Pancreas (tissue), 10 donors: ENCODE data around the gene SH3RF3. TPM values are rescaled to one million over a fixed set of nuclear protein-coding genes. Genes with fewer than 3 reads are reported as not detected.

Experiments used
- ATAC-seq, 4 donors: fragments of 200-7000 bp; cut with Tn5 transposase; one replicate each; pipeline versions ENCODE4 v1.8.0 to v1.9.1; 2020; ENCODE audit warnings: mild to moderate bottlenecking in 4 of 4, moderate library complexity in 4 of 4
- DNase-seq, 6 donors: peaks; one replicate each; pipeline ENCODE4 v3.0.0-alpha.2; 2020
- FAIRE-seq: peaks from 2 replicates; lab custom pipeline; 2012; peaks lifted over from hg19 to GRCh38; lab: Jason Lieb, UNC
- H3K27ac ChIP-seq, 4 donors: fragments of 200-600 bp; sonication (generic); 1 replicate in 3 of 4; 2 replicates in 1 of 4; pipeline versions ENCODE4 v1.5.0 to v1.8.0; 2020
- H3K27me3 ChIP-seq, 4 donors: fragments of 200-600 bp; one replicate each; pipeline ENCODE4 v1.8.0; 2021
- H3K36me3 ChIP-seq, 3 donors: fragments of 200-600 bp; sonication (generic) in 1 of 3; one replicate each; pipeline versions ENCODE4 v1.5.0 to v1.8.0; 2020 to 2021
- H3K4me1 ChIP-seq, 3 donors: fragments of 200-600 bp; one replicate each; pipeline ENCODE4 v1.8.0; 2021
- H3K4me3 ChIP-seq, 4 donors: fragments of 200-600 bp; sonication (generic) in 2 of 4; one replicate each; pipeline versions ENCODE4 v1.5.0 to v1.8.0; 2020 to 2021
- H3K9me3 ChIP-seq, 4 donors: fragments of 200-600 bp; one replicate each; pipeline ENCODE4 v1.8.0; 2021
- CTCF ChIP-seq, 4 donors: fragments of 200-600 bp; sonication (generic) in 3 of 4; IDR thresholded peaks; one replicate each; pipeline versions ENCODE4 v1.5.0 to v1.8.0; 2021; ENCODE audit warnings: antibody characterized with exemption in 4 of 4
- WGBS, 2 donors: extraction: QIAGEN DNeasy Blood & Tissue Kit; methylation state at CpG; one replicate each; pipeline ENCODE4 v1.1.7; 2013; 5-methylcytosine and 5-hydroxymethylcytosine counted together
- intact Hi-C, 3 donors: fragments of 100-400 bp; cut with DNase I; formaldehyde crosslinking; loops; one replicate each; pipeline versions ENCODE4 v1.11.1 to v1.14.2; 2022
- polyA plus RNA-seq, 2 donors: library from polyadenylated mRNA; stranded (reverse); fragments of 200-250 nt; gene quantifications; one replicate each; pipeline ENCODE4 v1.2.3, GENCODE V29; 2013
- total RNA-seq, 6 donors: library from RNA; stranded (reverse); fragmentation: NEBNext Ultra II Directional in 4 of 6; extraction: Animal tissue kit (Norgen Biotek cat#: 25700) in 4 of 6; gene quantifications; one replicate each; pipeline versions ENCODE4 v1.2.1 to v1.2.4, GENCODE V29; 2021 to 2023
- donor health status: healthy with polysubstance abuse.
- donor health status: DM: no; HTN: no; CAD: no; lungs with moderate emphysema.
- donor health status: DM: no; HTN: no; CAD: no.
- donor health status: control.
- donor health status: control.
- donor health status: Bipolar disorder and iron deficiency.
- donor health status: DM: yes; HTN: yes; CAD: no.
- donor health status: DM: no; HTN: no; CAD: no.
- donor health status: DM: no; HTN: no; CAD: no.
- donor health status: DM: yes; HTN: yes; CAD: no.

Gene SH3RF3
- total and polyA plus RNA-seq, 8 donors, result 1.1 to 3.5 (median 1.8) TPM

- no peak overlapping the region for H3K27ac ChIP-seq
These were observed 307.0 kb downstream of the SH3RF3 start for GRCh38 chr2:109435901-109436598.

DNA sequence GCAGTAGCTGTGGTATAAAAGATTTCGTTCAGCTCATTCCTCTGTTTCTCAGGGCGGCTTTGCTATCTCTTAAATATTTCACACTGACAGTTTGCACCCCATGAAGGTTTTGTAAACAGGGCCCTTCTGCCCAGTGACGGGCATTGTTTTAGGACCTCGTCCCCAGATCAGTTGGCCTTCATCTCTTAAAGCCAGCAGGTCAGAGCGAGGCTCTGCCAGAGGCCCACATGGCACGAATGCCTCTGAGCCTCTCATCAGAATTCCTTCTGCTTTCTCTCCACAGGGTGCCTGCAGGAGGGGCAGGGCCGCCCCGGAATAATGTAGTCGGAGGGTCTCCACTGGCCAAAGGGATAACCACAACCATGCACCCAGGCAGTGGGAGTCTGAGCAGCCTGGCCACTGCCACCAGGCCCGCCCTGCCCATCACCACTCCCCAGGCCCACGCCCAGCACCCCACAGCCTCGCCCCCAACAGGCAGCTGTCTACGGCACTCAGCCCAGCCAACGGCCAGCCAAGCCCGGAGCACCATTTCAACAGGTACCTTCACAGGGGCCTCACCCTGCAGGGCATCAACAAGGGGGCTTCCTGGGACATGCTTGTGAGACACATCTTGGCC is 307.7 kb downstream of the SH3RF3 start:
- H3K9me3 ChIP-seq, result no peaks in the 10 kb centered on the region
- no peak overlapping the region for H3K27ac ChIP-seq
- FAIRE-seq (no peak), DNase-seq (peak in 1 of 6 donors; percentile 47), ATAC-seq (no peak)
- H3K27me3 ChIP-seq, result no peaks in the 10 kb centered on the region
- H3K4me3 ChIP-seq, result no peak overlapping the region
- no peak for TF ChIP-seq CTCF (IDR thresholded peaks at IDR 0.05)
- intact Hi-C loops, result no loop called here
- no peaks in the 10 kb centered on the region for H3K4me1 ChIP-seq
- H3K36me3 ChIP-seq, result no peaks in the 10 kb centered on the region
- WGBS, 2 donors, result 90 to 91% methylated on average over 15 of the region's 15 CpGs

More at GRCh38 chr2:109435901-109436598, 307.0 kb downstream of the SH3RF3 start:
- H3K27me3 ChIP-seq, result no peaks in the 10 kb centered on the region
- no peaks in the 10 kb centered on the region for H3K9me3 ChIP-seq
- no peak for FAIRE-seq
- H3K4me1 ChIP-seq, result no peaks in the 10 kb centered on the region
- peak in 2 of 4 donors; percentile 37 to 58 for ATAC-seq
- peak in 1 of 6 donors; percentile 28 for DNase-seq
- no peak for TF ChIP-seq CTCF (IDR thresholded peaks at IDR 0.05)
- 84 to 90% methylated on average over 13 of the region's 13 CpGs for WGBS, 2 donors
- intact Hi-C loops, result no loop called here
- H3K4me3 ChIP-seq, result no peak overlapping the region
- H3K36me3 ChIP-seq, result no peaks in the 10 kb centered on the region

- Histone ChIP-seq H3K36me3 (no peaks in the 10 kb centered on the region), H3K4me1 (no peaks in the 10 kb centered on the region), H3K4me3 (no peak overlapping the region), H3K27me3 (no peaks in the 10 kb centered on the region), H3K27ac (no peak overlapping the region), H3K9me3 (no peaks in the 10 kb centered on the region)
- FAIRE-seq (no peak), ATAC-seq (no peak), DNase-seq (peak in 1 of 6 donors; percentile 27)
- 59 to 65% methylated on average over 15 of the region's 15 CpGs for WGBS, 2 donors
- intact Hi-C loops, result no loop called here
- TF ChIP-seq CTCF (IDR thresholded peaks at IDR 0.05), result no peak
These were observed 308.5 kb downstream of the SH3RF3 start for GRCh38 chr2:109437325-109438090.

- Histone ChIP-seq H3K4me1 (no peaks in the 10 kb centered on the region), H3K27ac (no peak overlapping the region), H3K27me3 (no peaks in the 10 kb centered on the region), H3K9me3 (no peaks in the 10 kb centered on the region), H3K36me3 (no peaks in the 10 kb centered on the region), H3K4me3 (no peak overlapping the region)
- no peak for ATAC-seq
- DNase-seq, result no peak
- intact Hi-C loops, result no loop called here
- WGBS, 2 donors, result 78 to 82% methylated on average over 1 of the region's 1 CpG
- FAIRE-seq, result no peak
- TF ChIP-seq CTCF (IDR thresholded peaks at IDR 0.05), result no peak
These were observed 309.1 kb downstream of the SH3RF3 start for GRCh38 chr2:109438146-109438545.
